D721Med (cell line): ENCODE measurements around the gene C3orf70.

ENCODE experiments used
- DNase-seq: peaks from one replicate; pipeline ENCODE4 v3.0.0; 2011; ENCODE audit warnings: low spot score; ENCODE audit not compliant: insufficient read length
- FAIRE-seq: peaks from 2 replicates; lab custom pipeline; 2011; peaks lifted over from hg19 to GRCh38; lab: Jason Lieb, UNC
- TF ChIP-seq, protein P1 (sequence below): IDR thresholded peaks from 2 replicates; pipeline ENCODE4 v1.5.1; 2012; ENCODE audit warnings: mild to moderate bottlenecking, control low read depth; ENCODE audit not compliant: insufficient read depth; ENCODE audit errors: missing control alignments

Gene C3orf70, protein sequence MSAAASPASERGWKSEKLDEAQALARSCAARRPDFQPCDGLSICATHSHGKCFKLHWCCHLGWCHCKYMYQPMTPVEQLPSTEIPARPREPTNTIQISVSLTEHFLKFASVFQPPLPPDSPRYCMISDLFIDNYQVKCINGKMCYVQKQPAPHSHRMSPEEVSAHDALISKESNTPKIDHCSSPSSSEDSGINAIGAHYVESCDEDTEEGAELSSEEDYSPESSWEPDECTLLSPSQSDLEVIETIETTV

DNA sequence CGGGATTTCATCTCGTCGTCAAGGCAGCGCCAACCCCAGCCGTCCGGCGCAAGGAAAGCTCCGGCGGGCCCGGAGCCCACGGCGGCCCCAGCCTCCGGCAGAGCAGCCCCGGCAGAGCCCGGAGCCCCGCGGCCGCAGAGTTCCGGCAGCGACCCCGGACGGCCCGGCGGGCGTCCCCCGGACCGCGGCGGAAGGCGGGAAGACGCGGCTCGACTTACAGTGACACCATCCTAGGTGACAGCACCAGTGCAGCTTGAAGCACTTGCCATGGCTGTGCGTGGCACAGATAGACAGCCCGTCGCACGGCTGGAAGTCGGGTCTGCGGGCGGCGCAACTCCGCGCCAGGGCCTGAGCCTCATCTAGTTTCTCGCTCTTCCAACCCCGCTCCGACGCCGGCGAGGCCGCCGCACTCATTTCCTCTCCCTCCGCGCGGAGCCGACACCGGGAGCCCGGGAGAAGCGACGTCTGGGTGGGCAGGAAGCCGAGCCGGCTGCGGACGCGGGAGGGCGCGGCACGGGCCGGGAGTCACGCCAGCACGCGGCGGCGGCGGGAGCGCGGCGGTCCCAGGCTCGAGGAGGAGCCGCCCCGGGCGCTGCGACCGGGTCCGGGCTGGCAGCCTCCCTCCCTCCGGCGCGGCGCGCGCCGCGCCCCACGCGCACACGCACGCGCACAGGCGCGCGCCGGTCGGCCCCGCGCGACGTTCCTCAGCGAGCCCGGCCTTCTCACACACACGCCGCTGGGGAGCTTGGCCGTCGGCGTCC is at the start of gene C3orf70:
TSS of gene C3orf70 (minus strand) at position 651 of the 761 bp plus-strand sequence. CDS start at position 414, 237 bp downstream.
- DNase-seq (peak; percentile 59), FAIRE-seq (no peak)
- TF ChIP-seq, protein P1, sequence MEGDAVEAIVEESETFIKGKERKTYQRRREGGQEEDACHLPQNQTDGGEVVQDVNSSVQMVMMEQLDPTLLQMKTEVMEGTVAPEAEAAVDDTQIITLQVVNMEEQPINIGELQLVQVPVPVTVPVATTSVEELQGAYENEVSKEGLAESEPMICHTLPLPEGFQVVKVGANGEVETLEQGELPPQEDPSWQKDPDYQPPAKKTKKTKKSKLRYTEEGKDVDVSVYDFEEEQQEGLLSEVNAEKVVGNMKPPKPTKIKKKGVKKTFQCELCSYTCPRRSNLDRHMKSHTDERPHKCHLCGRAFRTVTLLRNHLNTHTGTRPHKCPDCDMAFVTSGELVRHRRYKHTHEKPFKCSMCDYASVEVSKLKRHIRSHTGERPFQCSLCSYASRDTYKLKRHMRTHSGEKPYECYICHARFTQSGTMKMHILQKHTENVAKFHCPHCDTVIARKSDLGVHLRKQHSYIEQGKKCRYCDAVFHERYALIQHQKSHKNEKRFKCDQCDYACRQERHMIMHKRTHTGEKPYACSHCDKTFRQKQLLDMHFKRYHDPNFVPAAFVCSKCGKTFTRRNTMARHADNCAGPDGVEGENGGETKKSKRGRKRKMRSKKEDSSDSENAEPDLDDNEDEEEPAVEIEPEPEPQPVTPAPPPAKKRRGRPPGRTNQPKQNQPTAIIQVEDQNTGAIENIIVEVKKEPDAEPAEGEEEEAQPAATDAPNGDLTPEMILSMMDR: no peak

DNA sequence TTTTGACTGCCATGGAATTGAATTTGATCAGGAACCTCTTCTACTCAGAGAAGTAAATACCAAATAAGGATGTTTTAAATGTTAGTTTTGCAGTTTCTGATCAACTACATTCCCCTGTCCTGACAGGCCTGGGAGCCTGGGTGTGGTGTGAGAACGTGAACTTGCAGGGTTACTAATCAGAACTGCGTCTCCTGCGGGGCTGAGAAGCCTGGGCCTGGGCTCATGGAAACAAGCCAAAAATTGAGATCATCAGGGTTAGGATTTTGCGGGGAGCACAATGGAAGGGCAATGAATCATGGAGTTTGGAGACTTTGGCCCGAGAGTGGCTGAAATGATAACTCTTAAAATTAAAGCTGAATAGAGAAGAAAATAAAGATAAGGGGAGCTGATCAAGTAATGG is 47.8 kb upstream of the C3orf70 start:
- FAIRE-seq (no peak), DNase-seq (no peak)
- TF ChIP-seq, protein P1: no peak

DNA sequence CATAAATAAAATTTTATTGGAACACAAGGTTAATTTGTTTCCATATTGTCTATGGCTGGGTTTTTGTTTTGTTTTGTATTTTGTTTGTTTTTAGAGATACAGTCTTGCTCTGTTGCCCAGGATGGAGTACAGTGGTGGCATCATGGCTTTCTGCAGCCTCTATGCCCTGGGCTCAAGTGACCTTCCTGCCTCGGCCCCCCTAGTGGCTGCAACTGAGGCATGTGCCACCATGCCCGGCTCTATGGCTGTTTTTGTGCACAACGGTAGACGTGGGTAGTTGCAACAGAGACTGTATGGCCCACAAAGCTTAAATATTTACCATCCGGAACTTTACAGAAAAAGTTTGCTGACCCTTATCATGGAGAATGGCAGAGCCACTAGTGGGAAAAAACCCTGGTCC is 46.8 kb upstream of the C3orf70 start:
- TF ChIP-seq, protein P1: no peak
- DNase-seq (no peak), FAIRE-seq (no peak)

DNA sequence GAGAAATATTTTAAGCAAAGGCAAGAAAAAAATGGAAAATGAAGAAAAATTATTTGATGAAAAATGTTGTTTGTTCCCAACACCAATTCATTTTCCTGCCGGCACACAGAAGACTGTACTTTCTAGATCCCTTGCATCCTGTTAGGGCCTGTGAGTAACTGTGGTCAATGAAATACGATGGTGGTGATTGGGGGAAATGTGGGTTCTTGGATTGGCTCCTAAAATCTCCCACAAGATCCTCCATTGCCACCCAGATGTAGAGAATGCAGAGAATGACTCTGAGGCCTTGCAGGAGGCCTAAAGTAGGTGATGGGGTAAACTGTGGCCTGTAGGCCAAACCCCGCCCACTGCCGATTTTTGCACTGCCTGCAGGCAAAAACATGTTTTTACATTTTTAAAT is 46.3 kb upstream of the C3orf70 start:
- DNase-seq (no peak), FAIRE-seq (no peak)
- TF ChIP-seq, protein P1: no peak

DNA sequence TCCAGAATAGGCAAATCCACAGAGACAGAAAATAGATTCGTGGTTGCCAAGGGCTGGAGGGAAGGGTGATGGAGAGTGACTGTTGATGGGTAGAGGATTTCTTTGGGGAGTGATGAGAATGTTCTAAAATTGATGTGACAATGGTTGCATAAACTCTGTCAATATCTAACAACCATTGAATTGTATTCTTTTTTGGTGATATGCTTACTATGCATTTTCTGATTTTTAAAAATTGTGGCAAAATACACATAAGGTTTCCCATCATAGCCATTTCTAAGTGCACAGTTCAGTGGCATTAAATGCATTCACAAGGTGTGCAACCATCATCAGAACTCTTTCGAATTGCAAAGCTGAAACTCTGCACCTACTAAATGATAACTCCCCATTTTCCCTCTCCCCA is 44.2 kb upstream of the C3orf70 start:
- TF ChIP-seq, protein P1: no peak
- no peak for DNase-seq
- FAIRE-seq: no peak

DNA sequence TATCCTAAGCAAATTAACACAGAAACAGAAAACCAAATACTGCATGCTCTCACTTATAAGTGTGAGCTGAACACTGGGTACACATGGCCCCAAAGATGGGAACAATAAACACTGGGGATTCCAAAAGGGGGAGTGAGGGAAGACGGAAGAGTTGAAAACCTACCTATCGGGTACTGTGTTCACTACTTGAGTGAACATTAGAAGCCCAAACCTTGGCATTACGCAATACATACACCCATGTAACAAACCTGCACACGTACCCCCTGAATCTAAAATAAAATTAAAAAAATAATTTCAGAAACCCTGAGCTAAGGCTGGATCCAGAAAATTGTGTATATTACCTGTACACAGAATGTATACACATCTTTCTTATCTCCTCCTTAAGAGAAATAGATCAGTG is 42.8 kb upstream of the C3orf70 start:
- DNase-seq (no peak), FAIRE-seq (no peak)
- TF ChIP-seq, protein P1: no peak

DNA sequence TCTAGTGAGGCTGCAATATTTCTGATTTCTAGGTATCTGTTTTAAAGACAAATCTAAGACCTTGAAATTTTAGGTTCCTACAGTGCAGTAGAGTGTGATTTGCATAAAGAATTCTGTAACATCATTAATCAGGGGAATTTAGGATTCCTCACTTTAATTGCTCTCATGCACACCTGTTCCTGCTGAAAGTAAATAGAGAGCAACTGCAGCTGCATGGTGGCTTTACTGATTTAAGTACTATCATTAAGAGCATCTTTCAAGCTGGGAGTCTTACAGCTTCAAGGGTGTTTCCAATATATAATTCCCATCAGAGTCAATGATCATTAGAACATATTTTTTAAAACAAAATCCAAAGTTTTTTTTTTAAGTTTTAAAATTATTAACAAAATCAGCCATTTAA is 36.0 kb upstream of the C3orf70 start:
- DNase-seq (no peak), FAIRE-seq (no peak)
- TF ChIP-seq, protein P1: no peak
